Panc1 (cell line): ENCODE data around the gene AGPS. TPM values are rescaled to one million over a fixed set of nuclear protein-coding genes. Genes with fewer than 3 reads are reported as not detected.

Experiments used
- ATAC-seq: fragments of 200-7000 bp; cut with Tn5 transposase; 2 replicates; pipeline ENCODE4 v1.9.1; 2020; ENCODE audit warnings: mild to moderate bottlenecking, moderate library complexity
- BruUV-seq: library from RNA; stranded (reverse); fragments of 400-500 nt; replicated peaks from 2 replicates; lab custom pipeline; 2021; lab: Mats Ljungman, UMichigan
- CTCF ChIA-PET: fragments of 300-600 bp; sonication (Branson Sonifier 250); formaldehyde crosslinking; loops from one replicate; lab custom pipeline; 2022; ENCODE audit warnings: antibody characterized with exemption; lab: Charles Lee
- POLR2A ChIA-PET: fragments of 300-600 bp; sonication (Branson Sonifier 250); formaldehyde crosslinking; loops from one replicate; lab custom pipeline; 2022; ENCODE audit warnings: antibody characterized with exemption; lab: Charles Lee
- DNase-seq: peaks from one replicate; pipeline ENCODE4 v3.0.0-alpha.2; 2010; ENCODE audit warnings: low read depth, low spot score
- H3K27ac ChIP-seq: 2 replicates; pipeline ENCODE4 v1.5.1; 2011; ENCODE audit warnings: mild to moderate bottlenecking, low read length, inconsistent platforms
- H3K27me3 ChIP-seq: fragments of 200-500 bp; sonication (Bioruptor generic); 2 replicates; pipeline ENCODE4 v1.6.0; 2014; ENCODE audit warnings: low read length, inconsistent platforms; ENCODE audit not compliant: control insufficient read depth, insufficient read depth
- H3K36me3 ChIP-seq: fragments of 200-500 bp; sonication (Bioruptor generic); 2 replicates; pipeline ENCODE4 v1.5.1; 2014; ENCODE audit warnings: inconsistent platforms, mild to moderate bottlenecking, low read length, moderate library complexity; ENCODE audit not compliant: control insufficient read depth, insufficient read depth
- H3K4me1 ChIP-seq: 2 replicates; pipeline ENCODE4 v1.5.1; 2011; ENCODE audit warnings: inconsistent platforms, mild to moderate bottlenecking, low read length, moderate library complexity; ENCODE audit not compliant: control insufficient read depth, insufficient read depth
- H3K4me3 ChIP-seq, 2 experiments: 2 replicates each; pipeline ENCODE4 v1.5.1; 2011 to 2012; ENCODE audit warnings: low read depth in 2 of 2, low read length in 2 of 2, mild to moderate bottlenecking in 2 of 2, inconsistent platforms in 1 of 2, moderate library complexity in 1 of 2
- H3K9me3 ChIP-seq: fragments of 200-500 bp; sonication (Bioruptor generic); 2 replicates; pipeline ENCODE4 v1.5.1; 2014; ENCODE audit warnings: low read depth, mild to moderate bottlenecking, inconsistent platforms, low read length, moderate library complexity; ENCODE audit not compliant: control insufficient read depth, insufficient read depth
- POLR2AphosphoS5 ChIP-seq: IDR thresholded peaks from 2 replicates; pipeline ENCODE4 v1.6.1; 2012; ENCODE audit warnings: mild to moderate bottlenecking, low read depth, low read length, moderate library complexity
- REST ChIP-seq, 2 experiments: IDR thresholded peaks; 2 replicates each; pipeline ENCODE4 v1.6.1; 2011 to 2012; ENCODE audit warnings: low read depth in 2 of 2, control low read depth in 1 of 2, low read length in 1 of 2, mild to moderate bottlenecking in 1 of 2, moderate library complexity in 1 of 2; ENCODE audit not compliant: insufficient read depth in 1 of 2
- SIN3A ChIP-seq: IDR thresholded peaks from 2 replicates; pipeline ENCODE4 v1.6.1; 2012; ENCODE audit warnings: low read depth, mild to moderate bottlenecking, low read length, moderate library complexity, borderline replicate concordance; ENCODE audit not compliant: insufficient read depth
- TCF7L2 ChIP-seq: IDR thresholded peaks from 2 replicates; pipeline ENCODE4 v1.6.1; 2011; ENCODE audit warnings: mild to moderate bottlenecking, low read depth, low read length, inconsistent platforms
- in situ Hi-C: cut with HindIII; loops from 2 replicates; pipeline ENCODE4 v1.10.0; 2016; ENCODE audit warnings: low sequenced_read_pairs, low pct_unique_long_range_greater_than_20kb
- intact Hi-C: fragments of 100-400 bp; cut with micrococcal nuclease; formaldehyde crosslinking; loops from one replicate; pipeline ENCODE4 v1.10.0; 2022; ENCODE audit not compliant: unreplicated experiment
- total RNA-seq: library from RNA; stranded (reverse); gene quantifications from one replicate; pipeline ENCODE4 v1.2.1, GENCODE V29; 2021; ENCODE audit not compliant: unreplicated experiment
- TF ChIP-seq, protein P1 (sequence below): fragments of 450-650 bp; IDR thresholded peaks from 2 replicates; pipeline ENCODE4 v1.5.1; 2017; ENCODE audit warnings: mild to moderate bottlenecking

The AGPS gene
- total RNA-seq, 1 experiment from 2014 or later: 68.7 TPM

DNA sequence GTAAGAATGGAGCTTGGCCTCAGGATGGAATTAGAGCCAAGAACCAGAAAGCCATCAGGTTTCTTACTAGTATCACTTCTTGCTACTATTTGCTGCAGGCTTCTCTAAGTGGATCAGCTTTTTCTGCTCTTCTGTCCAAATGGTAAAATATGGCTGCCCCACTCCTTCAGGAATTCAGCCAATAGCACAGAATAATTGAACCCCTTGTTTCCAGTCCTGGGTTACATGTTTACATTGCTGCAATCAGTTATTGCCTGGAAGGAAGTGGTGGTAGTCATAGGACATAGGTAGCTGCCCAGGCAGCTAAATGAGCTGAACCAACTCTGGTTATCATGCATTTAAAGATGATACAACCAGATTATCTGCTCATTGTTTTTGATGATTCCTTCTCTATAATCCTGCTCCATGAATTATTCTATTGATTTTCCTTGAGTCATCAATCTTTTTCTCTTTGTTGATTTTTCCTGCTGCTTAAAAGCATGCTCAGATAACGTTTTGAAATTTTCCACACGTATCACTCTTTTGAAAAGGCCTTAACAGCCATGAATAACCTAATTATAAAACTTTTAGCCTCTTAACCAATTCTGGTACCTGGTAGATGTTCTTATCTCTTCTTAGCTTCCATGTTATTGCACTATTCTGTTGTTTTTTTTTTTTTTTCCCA is 12.6 kb downstream of the AGPS start:
- H3K27ac ChIP-seq: no peak overlapping the region
- peaks cover 13% of the 10 kb centered on the region for H3K4me1 ChIP-seq
- ChIA-PET POLR2A (no interaction called here), CTCF (no interaction called here)
- ATAC-seq (peak; percentile 38; the same call in 1 of the 2 replicates), DNase-seq (no peak)
- no peaks in the 10 kb centered on the region for H3K36me3 ChIP-seq
- no TSS peak for BruUV-seq
- TF ChIP-seq REST (IDR thresholded peaks at IDR 0.05; ENCODE audit: insufficient read depth in 1 of 2, low read depth in 2 of 2, low read length in 1 of 2): no peak
- TF ChIP-seq TCF7L2: no peak
- no peak for TF ChIP-seq POLR2AphosphoS5
- no peak for TF ChIP-seq SIN3A
- TF ChIP-seq, protein P1, sequence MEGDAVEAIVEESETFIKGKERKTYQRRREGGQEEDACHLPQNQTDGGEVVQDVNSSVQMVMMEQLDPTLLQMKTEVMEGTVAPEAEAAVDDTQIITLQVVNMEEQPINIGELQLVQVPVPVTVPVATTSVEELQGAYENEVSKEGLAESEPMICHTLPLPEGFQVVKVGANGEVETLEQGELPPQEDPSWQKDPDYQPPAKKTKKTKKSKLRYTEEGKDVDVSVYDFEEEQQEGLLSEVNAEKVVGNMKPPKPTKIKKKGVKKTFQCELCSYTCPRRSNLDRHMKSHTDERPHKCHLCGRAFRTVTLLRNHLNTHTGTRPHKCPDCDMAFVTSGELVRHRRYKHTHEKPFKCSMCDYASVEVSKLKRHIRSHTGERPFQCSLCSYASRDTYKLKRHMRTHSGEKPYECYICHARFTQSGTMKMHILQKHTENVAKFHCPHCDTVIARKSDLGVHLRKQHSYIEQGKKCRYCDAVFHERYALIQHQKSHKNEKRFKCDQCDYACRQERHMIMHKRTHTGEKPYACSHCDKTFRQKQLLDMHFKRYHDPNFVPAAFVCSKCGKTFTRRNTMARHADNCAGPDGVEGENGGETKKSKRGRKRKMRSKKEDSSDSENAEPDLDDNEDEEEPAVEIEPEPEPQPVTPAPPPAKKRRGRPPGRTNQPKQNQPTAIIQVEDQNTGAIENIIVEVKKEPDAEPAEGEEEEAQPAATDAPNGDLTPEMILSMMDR: no peak
- H3K4me3 ChIP-seq: no peak overlapping the region
- no peaks in the 10 kb centered on the region for H3K27me3 ChIP-seq
- in situ Hi-C loops: no loop called here
- intact Hi-C loops: no loop called here
- H3K9me3 ChIP-seq: peaks cover 3% of the 10 kb centered on the region; the same call in 1 of the 2 replicates

GRCh38 chr2:177406182-177406581 is 13.6 kb downstream of the AGPS start:
- intact Hi-C loops: no loop called here
- ChIA-PET POLR2A (no interaction called here), CTCF (no interaction called here)
- TF ChIP-seq, protein P1: no peak
- TF ChIP-seq REST (IDR thresholded peaks at IDR 0.05; ENCODE audit: insufficient read depth in 1 of 2, low read depth in 2 of 2, low read length in 1 of 2) (no peak), SIN3A (no peak), TCF7L2 (no peak), POLR2AphosphoS5 (no peak)
- no peak for ATAC-seq
- BruUV-seq: no TSS peak
- H3K4me1 ChIP-seq: peaks cover 9% of the 10 kb centered on the region
- in situ Hi-C loops: no loop called here
- H3K27ac ChIP-seq: no peak overlapping the region
- H3K4me3 ChIP-seq: no peak overlapping the region
- H3K9me3 ChIP-seq: peaks cover 3% of the 10 kb centered on the region; the same call in 1 of the 2 replicates
- no peaks in the 10 kb centered on the region for H3K27me3 ChIP-seq
- DNase-seq: no peak
- H3K36me3 ChIP-seq: no peaks in the 10 kb centered on the region
